Uterus (tissue), 2 donors: Measurements from ENCODE around the gene C19orf25.

ENCODE experiments used
- CTCF ChIP-seq, 4 experiments: fragments of 200-600 bp in 2 of 4; fragments of 450-650 bp in 2 of 4; sonication (generic) in 2 of 4; IDR thresholded peaks; one replicate each; pipeline ENCODE4 v1.5.1; 2016 to 2019; ENCODE audit warnings: antibody characterized with exemption in 4 of 4, mild to moderate bottlenecking in 2 of 4, moderate library complexity in 1 of 4
- POLR2A ChIP-seq, 2 donors: fragments of 450-650 bp; IDR thresholded peaks; one replicate each; pipeline ENCODE4 v1.6.1; 2016; ENCODE audit warnings: antibody characterized with exemption in 2 of 2, mild to moderate bottlenecking in 1 of 2, moderate library complexity in 1 of 2

- no peak for TF ChIP-seq CTCF (IDR thresholded peaks at IDR 0.05)
- TF ChIP-seq POLR2A (IDR thresholded peaks at IDR 0.05), result no peak
Observed at GRCh38 chr19:1491849-1492170, 12.8 kb upstream of the C19orf25 start.
